ENCODE data around the gene OTOGL.
"Not testable (repeated sequence)": the region's sequence is repeated elsewhere in the genome, so short reads cannot be mapped to it uniquely, and the experiment has no call there.

The OTOGL gene

GRCh38 chr12:80299976-80300375 is 200.6 kb downstream of the OTOGL start:
- TF ChIP-seq POLR2A (IDR thresholded peaks at IDR 0.05; ENCODE audit: extremely low read depth, insufficient read length), result no peak
- TF ChIP-seq MYC (IDR thresholded peaks at IDR 0.05; ENCODE audit: low read depth, low read length), result no peak
- TF ChIP-seq CTCF (IDR thresholded peaks at IDR 0.05; ENCODE audit: low read depth, low read length), result no peak
- TF ChIP-seq MAX (IDR thresholded peaks at IDR 0.05; ENCODE audit: low read depth, low read length), result no peak
- DNase-seq (ENCODE audit: low read depth), result no peak
- H3K4me3 ChIP-seq (ENCODE audit: low read depth, low read length), result no peak overlapping the region

DNA sequence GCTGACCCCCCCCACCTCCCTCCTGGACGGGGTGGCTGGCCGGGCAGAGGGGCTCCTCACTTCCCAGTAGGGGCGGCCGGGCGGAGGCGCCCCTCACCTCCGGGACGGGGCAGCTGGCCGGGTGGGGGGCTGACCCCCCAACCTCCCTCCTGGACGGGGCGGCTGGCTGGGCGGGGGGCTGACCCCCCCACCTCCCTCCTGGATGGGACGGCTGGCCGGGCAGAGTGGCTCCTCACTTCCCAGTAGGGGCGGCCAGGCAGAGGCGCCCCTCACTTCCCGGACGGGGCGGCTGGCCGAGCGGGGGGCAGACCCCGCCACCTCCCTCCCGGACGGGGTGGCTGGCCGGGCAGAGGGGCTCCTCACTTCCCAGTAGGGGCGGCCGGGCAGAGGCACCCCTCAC is 208.1 kb downstream of the OTOGL start:
- not testable (repeated sequence) for H3K4me3 ChIP-seq (ENCODE audit: low read depth, low read length); DNase-seq (ENCODE audit: low read depth)

- no peak overlapping the region for H3K4me3 ChIP-seq (ENCODE audit: low read depth, low read length)
- no peak for TF ChIP-seq MAX (IDR thresholded peaks at IDR 0.05; ENCODE audit: low read depth, low read length)
- no peak for TF ChIP-seq POLR2A (IDR thresholded peaks at IDR 0.05; ENCODE audit: extremely low read depth, insufficient read length)
- TF ChIP-seq MYC (IDR thresholded peaks at IDR 0.05; ENCODE audit: low read depth, low read length), result no peak
- TF ChIP-seq CTCF (IDR thresholded peaks at IDR 0.05; ENCODE audit: low read depth, low read length), result no peak
- no peak for DNase-seq (ENCODE audit: low read depth)
Observed at GRCh38 chr12:80313209-80313608, 213.9 kb downstream of the OTOGL start.

DNA sequence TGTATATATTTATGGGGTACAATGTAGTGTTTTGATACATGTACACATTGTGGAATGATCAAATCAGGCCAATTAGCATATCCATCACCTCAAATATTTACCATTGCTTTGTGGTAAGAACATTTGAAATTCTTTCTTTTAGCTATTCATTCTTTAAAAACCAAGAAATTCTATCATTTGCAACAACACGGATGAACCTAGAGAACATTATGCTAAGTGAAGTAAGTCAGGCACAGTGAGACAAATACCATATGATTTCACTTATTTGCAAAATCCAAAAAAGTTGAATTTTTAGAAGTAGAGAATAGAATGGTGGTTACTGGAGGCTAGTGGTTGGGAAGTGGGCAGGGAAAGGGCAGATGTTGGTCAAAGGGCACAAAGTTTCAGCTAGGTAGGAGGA is 215.4 kb downstream of the OTOGL start:
- DNase-seq (ENCODE audit: low read depth), result no peak
- TF ChIP-seq MAX (IDR thresholded peaks at IDR 0.05; ENCODE audit: low read depth, low read length), result no peak
- no peak overlapping the region for H3K4me3 ChIP-seq (ENCODE audit: low read depth, low read length)

DNA sequence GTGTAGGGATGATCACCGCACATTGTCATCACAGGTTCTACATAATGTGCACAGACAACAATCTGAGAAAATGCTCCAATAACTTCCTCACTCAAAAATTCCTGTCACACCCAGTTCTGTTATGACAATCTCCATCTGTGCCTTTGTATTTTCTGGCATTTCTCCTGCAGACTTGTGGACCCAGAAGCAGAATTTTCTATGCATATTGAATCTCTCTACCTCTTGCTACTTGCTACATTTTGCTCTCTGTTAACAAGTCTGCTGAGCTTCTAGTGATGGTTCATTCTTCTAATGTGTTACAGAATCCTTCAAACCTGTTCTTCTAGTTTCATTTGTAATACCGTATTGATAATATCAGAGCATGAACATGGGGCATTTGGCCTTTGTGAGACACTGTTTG is 216.9 kb downstream of the OTOGL start:
- TF ChIP-seq MYC (IDR thresholded peaks at IDR 0.05; ENCODE audit: low read depth, low read length) (no peak), MAX (IDR thresholded peaks at IDR 0.05; ENCODE audit: low read depth, low read length) (no peak), CTCF (IDR thresholded peaks at IDR 0.05; ENCODE audit: low read depth, low read length) (no peak), POLR2A (IDR thresholded peaks at IDR 0.05; ENCODE audit: extremely low read depth, insufficient read length) (no peak)
- no peak for DNase-seq (ENCODE audit: low read depth)
- no peak overlapping the region for H3K4me3 ChIP-seq (ENCODE audit: low read depth, low read length)

DNA sequence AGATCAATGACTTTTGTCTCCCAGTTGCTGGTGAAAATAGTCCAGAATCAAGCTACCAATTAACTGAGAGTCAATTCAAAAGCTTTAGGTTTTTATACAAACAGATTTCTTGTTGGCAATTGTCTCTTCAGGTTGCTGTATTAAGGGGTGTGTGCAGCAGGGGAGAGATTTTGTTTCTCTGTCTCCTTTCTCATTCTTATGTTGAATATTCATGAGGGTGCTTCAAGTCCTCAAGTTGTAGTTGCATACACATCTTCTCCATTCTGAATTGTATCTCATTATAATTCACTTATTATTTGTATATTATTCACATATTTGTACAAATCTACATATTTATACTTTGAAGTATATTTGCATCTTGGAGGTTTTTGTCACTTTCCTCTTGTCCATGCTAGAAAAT is 218.0 kb downstream of the OTOGL start:
- H3K4me3 ChIP-seq (ENCODE audit: low read depth, low read length), result no peak overlapping the region
- DNase-seq (ENCODE audit: low read depth), result no peak
- TF ChIP-seq CTCF (IDR thresholded peaks at IDR 0.05; ENCODE audit: low read depth, low read length), result no peak
- TF ChIP-seq MYC (IDR thresholded peaks at IDR 0.05; ENCODE audit: low read depth, low read length), result no peak
- no peak for TF ChIP-seq POLR2A (IDR thresholded peaks at IDR 0.05; ENCODE audit: extremely low read depth, insufficient read length)
- no peak for TF ChIP-seq MAX (IDR thresholded peaks at IDR 0.05; ENCODE audit: low read depth, low read length)

DNA sequence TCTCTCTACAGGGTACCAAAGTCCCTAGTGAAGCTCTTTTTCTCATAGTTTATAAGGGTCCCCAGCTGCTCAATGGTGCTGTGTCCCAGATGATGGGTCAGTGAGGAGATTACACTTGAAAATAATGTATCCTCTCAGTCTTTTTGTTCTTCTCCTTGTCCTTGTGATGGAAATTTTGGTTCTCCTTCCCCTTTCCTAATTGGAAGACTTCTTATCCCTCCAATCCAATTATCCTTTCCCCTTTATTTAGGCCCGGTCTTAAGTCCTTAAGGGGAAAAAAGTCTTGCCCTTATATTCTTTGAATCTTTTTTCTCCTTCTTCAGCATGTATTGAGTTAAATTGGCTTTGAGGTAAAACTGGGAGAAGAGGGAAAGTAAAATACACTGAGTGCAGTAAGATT is 218.6 kb downstream of the OTOGL start:
- DNase-seq (ENCODE audit: low read depth), result no peak
- no peak for TF ChIP-seq MAX (IDR thresholded peaks at IDR 0.05; ENCODE audit: low read depth, low read length)
- TF ChIP-seq MYC (IDR thresholded peaks at IDR 0.05; ENCODE audit: low read depth, low read length), result no peak
- no peak for TF ChIP-seq POLR2A (IDR thresholded peaks at IDR 0.05; ENCODE audit: extremely low read depth, insufficient read length)
- TF ChIP-seq CTCF (IDR thresholded peaks at IDR 0.05; ENCODE audit: low read depth, low read length), result no peak

More for the DNA sequence above, 218.6 kb downstream of the OTOGL start:
- no peak overlapping the region for H3K4me3 ChIP-seq (ENCODE audit: low read depth, low read length)
